IMR-90 (cell line): Measurements from ENCODE around the gene SP8.

Source experiments
- BHLHE40 ChIP-seq: fragments of 150-350 bp; IDR thresholded peaks from 2 replicates; pipeline ENCODE4 v1.6.1; 2016; ENCODE audit warnings: mild to moderate bottlenecking, low read depth, low read length
- FOS ChIP-seq: fragments of 150-350 bp; IDR thresholded peaks from 2 replicates; pipeline ENCODE4 v1.6.1; 2016; ENCODE audit warnings: low read depth, low read length
- MAFK ChIP-seq: IDR thresholded peaks from 2 replicates; pipeline ENCODE4 v1.6.1; 2012; ENCODE audit warnings: low read depth, low read length, improper control_type of control experiment
- MXI1 ChIP-seq: IDR thresholded peaks from 2 replicates; pipeline ENCODE4 v1.6.1; 2012; ENCODE audit warnings: low read depth, mild to moderate bottlenecking, low read length, moderate library complexity, borderline replicate concordance
- POLR2A ChIP-seq: IDR thresholded peaks from 2 replicates; pipeline ENCODE4 v1.6.1; 2012; ENCODE audit warnings: mild to moderate bottlenecking, low read depth, low read length
- RAD21 ChIP-seq: IDR thresholded peaks from 2 replicates; pipeline ENCODE4 v1.6.1; 2012; ENCODE audit warnings: low read length, improper control_type of control experiment
- RCOR1 ChIP-seq: IDR thresholded peaks from 2 replicates; pipeline ENCODE4 v1.6.1; 2012; ENCODE audit warnings: mild to moderate bottlenecking, low read length, improper control_type of control experiment; ENCODE audit not compliant: insufficient replicate concordance
- TF ChIP-seq, protein P1 (sequence below): conservative IDR thresholded peaks from 2 replicates; pipeline ENCODE4 v1.5.1; 2012; ENCODE audit warnings: mild to moderate bottlenecking, low read depth, low read length, improper control_type of control experiment
- TF ChIP-seq, protein P2 (sequence below): fragments of 150-350 bp; IDR thresholded peaks from 2 replicates; pipeline ENCODE4 v1.6.1; 2016; ENCODE audit warnings: low read depth, mild to moderate bottlenecking, low read length, moderate library complexity, borderline replicate concordance
- TF ChIP-seq, protein P3 (sequence below): fragments of 150-350 bp; IDR thresholded peaks from 2 replicates; pipeline ENCODE4 v1.6.1; 2017; ENCODE audit warnings: mild to moderate bottlenecking, antibody characterized with exemption, low read length, low read depth

DNA sequence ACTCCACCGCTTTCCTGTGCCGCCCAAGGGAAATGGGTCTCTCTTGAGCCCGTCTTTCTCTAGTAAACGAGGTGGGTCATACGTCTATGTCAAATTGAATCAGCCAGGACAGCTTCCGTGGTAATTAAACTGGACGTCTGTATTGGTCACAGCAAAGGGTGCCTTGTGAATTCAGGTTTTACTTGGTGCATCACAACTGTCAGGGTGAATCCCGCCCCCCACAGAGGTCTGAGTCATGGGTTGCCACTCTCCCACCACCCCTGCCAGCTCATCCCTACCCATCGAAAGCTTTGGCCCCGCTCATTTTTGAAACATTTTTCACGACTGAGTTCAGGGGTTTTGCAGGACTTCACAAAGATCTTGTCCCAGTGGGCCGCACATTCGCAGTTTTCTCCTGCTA is 8.0 kb upstream of the SP8 start:
- TF ChIP-seq RCOR1 (no peak), MAFK (no peak), POLR2A (no peak), BHLHE40 (no peak), RAD21 (no peak), FOS (no peak), MXI1 (no peak)
- TF ChIP-seq, protein P1, sequence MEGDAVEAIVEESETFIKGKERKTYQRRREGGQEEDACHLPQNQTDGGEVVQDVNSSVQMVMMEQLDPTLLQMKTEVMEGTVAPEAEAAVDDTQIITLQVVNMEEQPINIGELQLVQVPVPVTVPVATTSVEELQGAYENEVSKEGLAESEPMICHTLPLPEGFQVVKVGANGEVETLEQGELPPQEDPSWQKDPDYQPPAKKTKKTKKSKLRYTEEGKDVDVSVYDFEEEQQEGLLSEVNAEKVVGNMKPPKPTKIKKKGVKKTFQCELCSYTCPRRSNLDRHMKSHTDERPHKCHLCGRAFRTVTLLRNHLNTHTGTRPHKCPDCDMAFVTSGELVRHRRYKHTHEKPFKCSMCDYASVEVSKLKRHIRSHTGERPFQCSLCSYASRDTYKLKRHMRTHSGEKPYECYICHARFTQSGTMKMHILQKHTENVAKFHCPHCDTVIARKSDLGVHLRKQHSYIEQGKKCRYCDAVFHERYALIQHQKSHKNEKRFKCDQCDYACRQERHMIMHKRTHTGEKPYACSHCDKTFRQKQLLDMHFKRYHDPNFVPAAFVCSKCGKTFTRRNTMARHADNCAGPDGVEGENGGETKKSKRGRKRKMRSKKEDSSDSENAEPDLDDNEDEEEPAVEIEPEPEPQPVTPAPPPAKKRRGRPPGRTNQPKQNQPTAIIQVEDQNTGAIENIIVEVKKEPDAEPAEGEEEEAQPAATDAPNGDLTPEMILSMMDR = no peak
- TF ChIP-seq, protein P2, sequence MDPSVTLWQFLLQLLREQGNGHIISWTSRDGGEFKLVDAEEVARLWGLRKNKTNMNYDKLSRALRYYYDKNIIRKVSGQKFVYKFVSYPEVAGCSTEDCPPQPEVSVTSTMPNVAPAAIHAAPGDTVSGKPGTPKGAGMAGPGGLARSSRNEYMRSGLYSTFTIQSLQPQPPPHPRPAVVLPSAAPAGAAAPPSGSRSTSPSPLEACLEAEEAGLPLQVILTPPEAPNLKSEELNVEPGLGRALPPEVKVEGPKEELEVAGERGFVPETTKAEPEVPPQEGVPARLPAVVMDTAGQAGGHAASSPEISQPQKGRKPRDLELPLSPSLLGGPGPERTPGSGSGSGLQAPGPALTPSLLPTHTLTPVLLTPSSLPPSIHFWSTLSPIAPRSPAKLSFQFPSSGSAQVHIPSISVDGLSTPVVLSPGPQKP = no peak
- TF ChIP-seq, protein P3, sequence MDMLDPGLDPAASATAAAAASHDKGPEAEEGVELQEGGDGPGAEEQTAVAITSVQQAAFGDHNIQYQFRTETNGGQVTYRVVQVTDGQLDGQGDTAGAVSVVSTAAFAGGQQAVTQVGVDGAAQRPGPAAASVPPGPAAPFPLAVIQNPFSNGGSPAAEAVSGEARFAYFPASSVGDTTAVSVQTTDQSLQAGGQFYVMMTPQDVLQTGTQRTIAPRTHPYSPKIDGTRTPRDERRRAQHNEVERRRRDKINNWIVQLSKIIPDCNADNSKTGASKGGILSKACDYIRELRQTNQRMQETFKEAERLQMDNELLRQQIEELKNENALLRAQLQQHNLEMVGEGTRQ = no peak
